Uterus (tissue), 4 donors: ENCODE data around the gene HDLBP. TPM values are rescaled to one million over a fixed set of nuclear protein-coding genes. Genes with fewer than 3 reads are reported as not detected.

ENCODE experiments used
- DNase-seq, 2 donors: peaks; one replicate each; pipeline ENCODE4 v3.0.0-alpha.2; 2019 to 2020
- H3K27ac ChIP-seq, 2 donors: fragments of 200-600 bp; sonication (generic); 1 replicate in 1 of 2; 2 replicates in 1 of 2; pipeline ENCODE4 v1.5.1; 2016 to 2018
- H3K27me3 ChIP-seq, 2 donors: fragments of 200-600 bp; sonication (generic); one replicate each; pipeline ENCODE4 v1.5.1; 2018 to 2019; ENCODE audit warnings: control low read depth in 1 of 2
- H3K36me3 ChIP-seq, 2 donors: fragments of 200-600 bp; sonication (generic); one replicate each; pipeline ENCODE4 v1.5.1; 2019; ENCODE audit warnings: control low read depth in 1 of 2
- H3K4me1 ChIP-seq, 2 donors: fragments of 200-600 bp; sonication (generic); one replicate each; pipeline ENCODE4 v1.5.1; 2018 to 2019; ENCODE audit warnings: control low read depth in 1 of 2
- H3K4me3 ChIP-seq, 2 donors: fragments of 200-600 bp; sonication (generic); 1 replicate in 1 of 2; 2 replicates in 1 of 2; pipeline ENCODE4 v1.5.1; 2018 to 2019; ENCODE audit warnings: mild to moderate bottlenecking in 1 of 2
- H3K9me3 ChIP-seq, 2 donors: fragments of 200-600 bp; sonication (generic); one replicate each; pipeline ENCODE4 v1.5.1; 2019; ENCODE audit warnings: control low read depth in 1 of 2
- CTCF ChIP-seq, 4 experiments: fragments of 200-600 bp in 2 of 4; fragments of 450-650 bp in 2 of 4; sonication (generic) in 2 of 4; IDR thresholded peaks; one replicate each; pipeline ENCODE4 v1.5.1; 2016 to 2019; ENCODE audit warnings: antibody characterized with exemption in 4 of 4, mild to moderate bottlenecking in 2 of 4, moderate library complexity in 1 of 4
- POLR2A ChIP-seq, 2 donors: fragments of 450-650 bp; IDR thresholded peaks; one replicate each; pipeline ENCODE4 v1.6.1; 2016; ENCODE audit warnings: antibody characterized with exemption in 2 of 2, mild to moderate bottlenecking in 1 of 2, moderate library complexity in 1 of 2
- intact Hi-C: fragments of 100-400 bp; cut with DNase I; formaldehyde crosslinking; loops from one replicate; pipeline ENCODE4 v1.15.1; 2023; ENCODE audit warnings: low total_unique reads
- total RNA-seq, 4 donors: library from RNA; depleted of rRNA in 3 of 4; stranded (reverse); fragments of >200 nt in 3 of 4; gene quantifications; one replicate each; pipeline versions ENCODE4 v1.1.0 to v1.2.4, GENCODE V29; 2014 to 2023
- donor health status: DM: yes; HTN: yes; CAD: no.

HDLBP gene
- total RNA-seq, 4 donors from 2014 or later, result 226 to 1,465 (median 466) TPM

- Histone ChIP-seq H3K27me3 (no peaks in the 10 kb centered on the region), H3K36me3 (no peaks in the 10 kb centered on the region), H3K9me3 (no peaks in the 10 kb centered on the region), H3K4me1 (no peaks in the 10 kb centered on the region), H3K27ac (no peak overlapping the region), H3K4me3 (no peak overlapping the region)
- TF ChIP-seq CTCF (IDR thresholded peaks at IDR 0.05) (no peak), POLR2A (IDR thresholded peaks at IDR 0.05) (no peak)
- intact Hi-C loops, result no loop called here
- DNase-seq, result no peak
Observed at GRCh38 chr2:241182126-241182525, 133.3 kb downstream of the HDLBP start.

- Histone ChIP-seq H3K27ac (no peak overlapping the region), H3K9me3 (no peaks in the 10 kb centered on the region), H3K36me3 (no peaks in the 10 kb centered on the region), H3K27me3 (no peaks in the 10 kb centered on the region), H3K4me3 (no peak overlapping the region), H3K4me1 (no peaks in the 10 kb centered on the region)
- intact Hi-C loops, result no loop called here
- no peak for TF ChIP-seq CTCF (IDR thresholded peaks at IDR 0.05)
- no peak for TF ChIP-seq POLR2A (IDR thresholded peaks at IDR 0.05)
- DNase-seq, result no peak
Observed at GRCh38 chr2:241180495-241180894, 135.0 kb downstream of the HDLBP start.

GRCh38 chr2:241179899-241180298 is 135.6 kb downstream of the HDLBP start:
- intact Hi-C loops, result no loop called here
- Histone ChIP-seq H3K4me3 (no peak overlapping the region), H3K36me3 (no peaks in the 10 kb centered on the region), H3K27me3 (no peaks in the 10 kb centered on the region), H3K27ac (no peak overlapping the region), H3K9me3 (no peaks in the 10 kb centered on the region), H3K4me1 (no peaks in the 10 kb centered on the region)
- DNase-seq, result no peak
- TF ChIP-seq POLR2A (IDR thresholded peaks at IDR 0.05) (no peak), CTCF (IDR thresholded peaks at IDR 0.05) (no peak)

- Histone ChIP-seq H3K36me3 (no peaks in the 10 kb centered on the region), H3K9me3 (no peaks in the 10 kb centered on the region), H3K4me1 (no peaks in the 10 kb centered on the region), H3K27ac (no peak overlapping the region), H3K4me3 (no peak overlapping the region), H3K27me3 (no peaks in the 10 kb centered on the region)
- intact Hi-C loops, result no loop called here
- no peak for TF ChIP-seq CTCF (IDR thresholded peaks at IDR 0.05)
- no peak for TF ChIP-seq POLR2A (IDR thresholded peaks at IDR 0.05)
- no peak for DNase-seq
Observed at GRCh38 chr2:241178961-241179360, 136.5 kb downstream of the HDLBP start.

- Histone ChIP-seq H3K4me3 (no peak overlapping the region), H3K9me3 (no peaks in the 10 kb centered on the region), H3K36me3 (no peaks in the 10 kb centered on the region), H3K27me3 (no peaks in the 10 kb centered on the region), H3K4me1 (no peaks in the 10 kb centered on the region), H3K27ac (no peak overlapping the region)
- intact Hi-C loops, result no loop called here
- no peak for DNase-seq
- TF ChIP-seq CTCF (IDR thresholded peaks at IDR 0.05) (no peak), POLR2A (IDR thresholded peaks at IDR 0.05) (no peak)
Observed at GRCh38 chr2:241177526-241178334, 137.7 kb downstream of the HDLBP start.

Other genes starting within 250 kb of the HDLBP start
- gene MTERF4, start 213.4 kb downstream of the HDLBP start, total RNA-seq, result 100 to 1,000 TPM in 1 of 4 donors, 10 to 100 TPM in 3; 21.5 to 108 (median 41.3) TPM
- gene PASK, start 166.2 kb downstream of the HDLBP start, total RNA-seq, result 10 to 100 TPM in 3 of 4 donors, 1 to 10 TPM in 1; 7.4 to 16.0 (median 13.3) TPM
- 10 to 100 TPM in 3 of 4 donors, 1 to 10 TPM in 1; 8.5 to 43.6 (median 30.0) TPM for gene PPP1R7, start 165.2 kb downstream of the HDLBP start, total RNA-seq
- gene ANO7, start 127.0 kb downstream of the HDLBP start, total RNA-seq, result 1 to 10 TPM in 1 of 4 donors, under 1 TPM in 2, not detected in 1; under 0.01 to 3.8 (median 0.21) TPM
- gene SEPTIN2, start 253 bp upstream of the HDLBP start, total RNA-seq, result 100 to 1,000 TPM; 135 to 631 (median 268) TPM
- 10 to 100 TPM; 20.0 to 92.0 (median 40.6) TPM for gene FARP2, start 40.6 kb upstream of the HDLBP start, total RNA-seq
- 100 to 1,000 TPM in 3 of 4 donors, 10 to 100 TPM in 1; 77.6 to 191 (median 165) TPM for gene STK25, start 192.9 kb upstream of the HDLBP start, total RNA-seq
- 10 to 100 TPM; 22.9 to 31.2 (median 26.4) TPM for gene BOK, start 243.1 kb upstream of the HDLBP start, total RNA-seq